ENCODE measurements around the gene GLRA1. TPM values are rescaled to one million over a fixed set of nuclear protein-coding genes. Genes with fewer than 3 reads are reported as not detected.
"Not testable (repeated sequence)": the region's sequence is repeated elsewhere in the genome, so short reads cannot be mapped to it uniquely, and the experiment has no call there.

GLRA1 gene
- total and polyA plus RNA-seq, 2 donors from 2014 or later = not detected

DNA sequence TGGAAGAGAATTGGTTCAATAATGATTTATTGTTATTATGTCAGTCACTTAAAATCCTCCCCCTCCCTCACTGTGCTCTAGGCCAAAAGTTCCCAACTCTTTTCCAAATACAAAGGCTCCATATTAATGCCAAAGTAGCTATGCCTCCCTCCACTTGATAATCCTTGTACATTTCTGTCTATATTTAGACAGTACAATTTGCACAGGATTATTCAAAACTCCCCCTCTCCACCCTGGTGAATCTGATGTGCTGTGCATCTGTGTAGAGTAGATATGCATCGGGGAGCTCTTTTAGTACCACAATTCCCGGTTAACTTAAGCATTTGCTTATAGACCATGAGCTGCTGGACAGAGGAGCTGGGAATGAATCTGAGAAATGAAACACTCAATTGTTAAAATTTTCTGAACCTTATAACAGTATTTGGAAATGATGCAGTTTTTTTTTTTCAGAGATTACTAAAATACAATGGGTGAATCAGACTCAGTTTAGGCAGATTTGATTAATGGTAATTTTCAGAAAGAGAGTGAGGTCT lies 27.6 kb downstream of the GLRA1 start:
- Histone ChIP-seq H3K9ac (ENCODE audit: low read length in 3 of 3) (no peak overlapping the region), H3K4me1 (ENCODE audit: control insufficient read depth in 2 of 3, insufficient read depth in 2 of 3, low read depth in 1 of 3, low read length in 3 of 3) (no peaks in the 10 kb centered on the region), H3K4me3 (ENCODE audit: low read length in 3 of 3) (no peak overlapping the region), H3K27ac (ENCODE audit: low read depth in 2 of 2, low read length in 2 of 2) (no peak overlapping the region), H3K9me3 (ENCODE audit: control insufficient read depth in 2 of 3, insufficient read depth in 1 of 3, low read length in 3 of 3) (no peaks in the 10 kb centered on the region), H3K36me3 (ENCODE audit: control insufficient read depth in 2 of 3, insufficient read depth in 3 of 3, low read length in 3 of 3) (no peaks in the 10 kb centered on the region), H3K27me3 (ENCODE audit: control insufficient read depth, insufficient read depth, low read length) (no peaks in the 10 kb centered on the region)
- FAIRE-seq (no peak), DNase-seq (no peak)
- intact Hi-C loops (cut with DNase I) = no loop called here
- TF ChIP-seq, protein P1, sequence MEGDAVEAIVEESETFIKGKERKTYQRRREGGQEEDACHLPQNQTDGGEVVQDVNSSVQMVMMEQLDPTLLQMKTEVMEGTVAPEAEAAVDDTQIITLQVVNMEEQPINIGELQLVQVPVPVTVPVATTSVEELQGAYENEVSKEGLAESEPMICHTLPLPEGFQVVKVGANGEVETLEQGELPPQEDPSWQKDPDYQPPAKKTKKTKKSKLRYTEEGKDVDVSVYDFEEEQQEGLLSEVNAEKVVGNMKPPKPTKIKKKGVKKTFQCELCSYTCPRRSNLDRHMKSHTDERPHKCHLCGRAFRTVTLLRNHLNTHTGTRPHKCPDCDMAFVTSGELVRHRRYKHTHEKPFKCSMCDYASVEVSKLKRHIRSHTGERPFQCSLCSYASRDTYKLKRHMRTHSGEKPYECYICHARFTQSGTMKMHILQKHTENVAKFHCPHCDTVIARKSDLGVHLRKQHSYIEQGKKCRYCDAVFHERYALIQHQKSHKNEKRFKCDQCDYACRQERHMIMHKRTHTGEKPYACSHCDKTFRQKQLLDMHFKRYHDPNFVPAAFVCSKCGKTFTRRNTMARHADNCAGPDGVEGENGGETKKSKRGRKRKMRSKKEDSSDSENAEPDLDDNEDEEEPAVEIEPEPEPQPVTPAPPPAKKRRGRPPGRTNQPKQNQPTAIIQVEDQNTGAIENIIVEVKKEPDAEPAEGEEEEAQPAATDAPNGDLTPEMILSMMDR (IDR thresholded peaks at IDR 0.05; ENCODE audit: borderline replicate concordance, extremely low read depth, insufficient read depth) = no peak

DNA sequence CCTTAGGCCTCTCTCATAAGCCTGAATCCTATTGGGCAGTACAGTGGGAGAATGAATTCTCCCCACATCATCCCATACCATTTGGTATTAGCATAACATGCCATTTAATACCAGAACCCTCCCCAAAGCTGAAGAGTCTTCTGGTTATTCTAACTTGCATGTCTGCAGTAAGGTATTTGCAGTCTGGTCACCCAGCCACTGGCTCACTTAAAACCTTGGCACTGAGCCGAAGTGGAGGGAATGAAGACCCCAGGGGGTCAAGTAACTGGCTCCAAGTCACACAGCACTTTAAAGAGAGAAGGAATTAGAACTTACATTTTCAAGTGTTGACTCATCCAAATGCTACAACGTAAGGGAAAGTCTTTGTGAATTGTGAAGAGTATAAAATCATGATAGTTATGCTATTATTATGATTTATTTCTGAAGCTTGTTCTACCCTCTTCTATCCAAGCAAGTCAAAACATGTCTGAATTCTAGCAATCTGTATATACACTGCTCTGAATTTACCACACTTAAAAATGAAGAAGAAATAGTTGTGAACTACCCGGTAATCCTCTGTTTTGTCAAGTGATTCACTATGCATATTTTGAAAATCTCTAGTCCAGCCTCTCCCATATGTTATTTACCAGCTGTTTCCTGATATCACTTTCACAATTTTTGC lies 28.5 kb downstream of the GLRA1 start:
- intact Hi-C loops (cut with DNase I) = no loop called here
- Histone ChIP-seq H3K4me3 (ENCODE audit: low read length in 3 of 3) (no peak overlapping the region), H3K36me3 (ENCODE audit: control insufficient read depth in 2 of 3, insufficient read depth in 3 of 3, low read length in 3 of 3) (no peaks in the 10 kb centered on the region), H3K9ac (ENCODE audit: low read length in 3 of 3) (no peak overlapping the region), H3K27ac (ENCODE audit: low read depth in 2 of 2, low read length in 2 of 2) (no peak overlapping the region), H3K4me1 (ENCODE audit: control insufficient read depth in 2 of 3, insufficient read depth in 2 of 3, low read depth in 1 of 3, low read length in 3 of 3) (no peaks in the 10 kb centered on the region), H3K27me3 (ENCODE audit: control insufficient read depth, insufficient read depth, low read length) (no peaks in the 10 kb centered on the region), H3K9me3 (ENCODE audit: control insufficient read depth in 2 of 3, insufficient read depth in 1 of 3, low read length in 3 of 3) (no peaks in the 10 kb centered on the region)
- TF ChIP-seq, protein P1 (IDR thresholded peaks at IDR 0.05; ENCODE audit: borderline replicate concordance, extremely low read depth, insufficient read depth) = no peak
- DNase-seq = peak in 1 of 5 donors; percentile 22
- FAIRE-seq = no peak

DNA sequence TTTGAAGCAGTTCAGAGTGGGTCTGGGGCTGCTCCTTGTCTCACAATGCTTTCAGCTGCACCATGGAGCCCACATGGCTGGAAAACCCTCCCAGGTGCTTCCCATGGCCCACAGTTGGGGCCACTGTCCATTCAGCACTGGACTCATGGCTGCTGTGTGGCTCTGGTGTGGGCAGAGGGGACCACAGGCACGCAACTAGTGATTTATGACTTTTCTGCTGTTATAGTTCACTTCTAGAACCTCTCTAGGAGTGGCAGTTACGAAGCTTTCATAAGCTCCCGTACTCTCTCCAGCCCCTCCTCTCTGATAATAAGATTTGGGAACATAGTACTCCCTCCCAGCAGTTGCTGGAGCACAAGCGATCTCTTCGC lies 29.0 kb downstream of the GLRA1 start:
- Histone ChIP-seq H3K9ac (ENCODE audit: low read length in 3 of 3) (no peak overlapping the region), H3K36me3 (ENCODE audit: control insufficient read depth in 2 of 3, insufficient read depth in 3 of 3, low read length in 3 of 3) (no peaks in the 10 kb centered on the region), H3K9me3 (ENCODE audit: control insufficient read depth in 2 of 3, insufficient read depth in 1 of 3, low read length in 3 of 3) (no peaks in the 10 kb centered on the region), H3K27ac (ENCODE audit: low read depth in 2 of 2, low read length in 2 of 2) (no peak overlapping the region), H3K4me3 (ENCODE audit: low read length in 3 of 3) (no peak overlapping the region), H3K4me1 (ENCODE audit: control insufficient read depth in 2 of 3, insufficient read depth in 2 of 3, low read depth in 1 of 3, low read length in 3 of 3) (no peaks in the 10 kb centered on the region), H3K27me3 (ENCODE audit: control insufficient read depth, insufficient read depth, low read length) (no peaks in the 10 kb centered on the region)
- FAIRE-seq (no peak), DNase-seq (no peak)
- intact Hi-C loops (cut with DNase I) = no loop called here
- TF ChIP-seq, protein P1 (IDR thresholded peaks at IDR 0.05; ENCODE audit: borderline replicate concordance, extremely low read depth, insufficient read depth) = no peak

DNA sequence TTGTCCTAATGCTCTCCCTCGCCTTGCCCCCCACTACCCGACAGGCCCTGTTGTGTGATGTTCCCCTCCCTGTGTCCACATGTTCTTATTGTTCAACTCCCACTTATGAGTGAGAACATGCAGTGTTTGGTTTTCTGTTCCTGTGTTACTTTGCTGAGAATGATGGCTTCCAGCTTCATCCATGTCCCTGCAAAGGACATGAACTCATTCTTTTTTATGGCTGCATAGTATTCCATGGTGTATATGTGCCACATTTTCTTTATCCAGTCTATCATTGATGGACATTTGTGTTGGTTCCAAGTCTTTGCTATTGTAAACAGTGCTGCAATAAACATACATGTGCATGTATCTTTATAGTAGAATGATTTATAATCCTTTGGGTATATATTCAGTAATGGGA lies 31.2 kb downstream of the GLRA1 start:
- H3K4me1 ChIP-seq (ENCODE audit: control insufficient read depth in 2 of 3, insufficient read depth in 2 of 3, low read depth in 1 of 3, low read length in 3 of 3); DNase-seq; H3K9me3 ChIP-seq (ENCODE audit: control insufficient read depth in 2 of 3, insufficient read depth in 1 of 3, low read length in 3 of 3); H3K9ac ChIP-seq (ENCODE audit: low read length in 3 of 3); intact Hi-C loops (cut with DNase I); H3K27ac ChIP-seq (ENCODE audit: low read depth in 2 of 2, low read length in 2 of 2); FAIRE-seq; H3K4me3 ChIP-seq (ENCODE audit: low read length in 3 of 3); H3K27me3 ChIP-seq (ENCODE audit: control insufficient read depth, insufficient read depth, low read length); H3K36me3 ChIP-seq (ENCODE audit: control insufficient read depth in 2 of 3, insufficient read depth in 3 of 3, low read length in 3 of 3): not testable (repeated sequence)
